Gastrocnemius medialis (tissue), 4 donors: Measurements from ENCODE around the gene PRR5.

Source experiments
- CTCF ChIP-seq, 5 experiments: fragments of 450-650 bp in 3 of 5; fragments of 200-600 bp in 2 of 5; sonication (generic) in 2 of 5; IDR thresholded peaks in 4 of 5; conservative IDR thresholded peaks in 1 of 5; 1 replicate in 4 of 5; 2 replicates in 1 of 5; pipeline ENCODE4 v1.5.1; 2016 to 2019; ENCODE audit warnings: antibody characterized with exemption in 5 of 5, mild to moderate bottlenecking in 3 of 5, moderate library complexity in 3 of 5
- POLR2A ChIP-seq, 2 donors: fragments of 450-650 bp; IDR thresholded peaks; one replicate each; pipeline ENCODE4 v1.6.1; 2017; ENCODE audit warnings: antibody characterized with exemption in 2 of 2, mild to moderate bottlenecking in 2 of 2, moderate library complexity in 2 of 2

GRCh38 chr22:44721213-44721612, 19.2 kb downstream of the PRR5 start:
- no peak for TF ChIP-seq CTCF (IDR thresholded peaks at IDR 0.05 in 4 of 5, conservative IDR thresholded peaks at IDR 0.05 in 1 of 5)
- no peak for TF ChIP-seq POLR2A (IDR thresholded peaks at IDR 0.05)
